ENCODE measurements around the gene APOE. TPM values are rescaled to one million over a fixed set of nuclear protein-coding genes. Genes with fewer than 3 reads are reported as not detected.

APOE gene
- total and polyA plus RNA-seq, 9 of the 15 experiments (the other 6 are each of a cell fraction or from before 2014, with no cell fraction given): 0.14 to 180 (median 58.1) TPM; not detected in 1

GRCh38 chr19:44955505-44956439 is 50.2 kb downstream of the APOE start (continued):
- TF ChIP-seq THRAP3 (IDR thresholded peaks at IDR 0.05; ENCODE audit: borderline replicate concordance) (no peak), HMGXB4 (CRISPR knock-in tag; IDR thresholded peaks at IDR 0.05) (no peak), SIN3B (IDR thresholded peaks at IDR 0.05; ENCODE audit: low read depth) (no peak), ZNF395 (CRISPR knock-in tag; IDR thresholded peaks at IDR 0.05) (no peak), GATAD2B (IDR thresholded peaks at IDR 0.05; ENCODE audit: borderline replicate concordance) (no peak), ZNF165 (CRISPR knock-in tag; IDR thresholded peaks at IDR 0.05; ENCODE audit: borderline replicate concordance) (no peak), ZNF436 (CRISPR knock-in tag; IDR thresholded peaks at IDR 0.05) (no peak), ZNF699 (CRISPR knock-in tag; IDR thresholded peaks at IDR 0.05; ENCODE audit: insufficient replicate concordance) (no peak), HSF4 (CRISPR knock-in tag; IDR thresholded peaks at IDR 0.05; ENCODE audit: borderline replicate concordance) (no peak), NR0B1 (IDR thresholded peaks at IDR 0.05; ENCODE audit: partially characterized antibody) (no peak), KDM4B (IDR thresholded peaks at IDR 0.05; ENCODE audit: borderline replicate concordance in 2 of 2, low read depth in 1 of 2) (0 out of 4 replicates have a peak, but pooled peaks of 1 of the 2 experiments have one; percentile 21), RNF2 (IDR thresholded peaks at IDR 0.05) (no peak), CCNT2 (IDR thresholded peaks at IDR 0.05; ENCODE audit: borderline replicate concordance, extremely low read depth, insufficient read length, low read depth, low read length) (no peak), ZNF586 (CRISPR knock-in tag; conservative IDR thresholded peaks at IDR 0.05) (no peak), SREBF2 (CRISPR knock-in tag; IDR thresholded peaks at IDR 0.05) (no peak), ELF1 (tag; IDR thresholded peaks at IDR 0.05) (no peak), RBM14 (IDR thresholded peaks at IDR 0.05; ENCODE audit: borderline replicate concordance, insufficient read depth, low read depth, low read length) (no peak), ZFPM2 (CRISPR knock-in tag; IDR thresholded peaks at IDR 0.05) (no peak), VEZF1 (CRISPR knock-in tag; IDR thresholded peaks at IDR 0.05) (peak; percentile 7; the same call in 1 of the 2 replicates)
